ENCODE data around the gene AKR1B1.

DNA sequence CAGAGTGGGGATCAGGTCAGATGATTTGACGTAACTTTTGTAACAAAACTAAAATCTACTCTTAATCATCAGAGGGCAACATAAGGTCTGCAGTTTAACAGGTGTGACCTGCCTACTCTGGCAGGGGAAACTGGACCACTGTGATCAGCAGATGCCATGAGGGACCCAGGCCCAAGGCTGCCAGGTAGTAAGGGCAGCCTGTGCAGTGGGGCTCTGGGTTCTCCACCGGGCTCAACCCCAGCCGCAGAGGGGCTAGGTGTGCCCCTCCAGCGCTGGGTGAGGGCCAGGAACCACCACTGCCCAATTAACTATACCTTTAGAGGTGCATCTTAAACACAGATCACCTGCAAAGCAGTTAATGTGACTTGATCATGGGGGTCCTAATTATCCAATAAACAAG is 17.6 kb downstream of the AKR1B1 start:
- TF ChIP-seq, protein P1, sequence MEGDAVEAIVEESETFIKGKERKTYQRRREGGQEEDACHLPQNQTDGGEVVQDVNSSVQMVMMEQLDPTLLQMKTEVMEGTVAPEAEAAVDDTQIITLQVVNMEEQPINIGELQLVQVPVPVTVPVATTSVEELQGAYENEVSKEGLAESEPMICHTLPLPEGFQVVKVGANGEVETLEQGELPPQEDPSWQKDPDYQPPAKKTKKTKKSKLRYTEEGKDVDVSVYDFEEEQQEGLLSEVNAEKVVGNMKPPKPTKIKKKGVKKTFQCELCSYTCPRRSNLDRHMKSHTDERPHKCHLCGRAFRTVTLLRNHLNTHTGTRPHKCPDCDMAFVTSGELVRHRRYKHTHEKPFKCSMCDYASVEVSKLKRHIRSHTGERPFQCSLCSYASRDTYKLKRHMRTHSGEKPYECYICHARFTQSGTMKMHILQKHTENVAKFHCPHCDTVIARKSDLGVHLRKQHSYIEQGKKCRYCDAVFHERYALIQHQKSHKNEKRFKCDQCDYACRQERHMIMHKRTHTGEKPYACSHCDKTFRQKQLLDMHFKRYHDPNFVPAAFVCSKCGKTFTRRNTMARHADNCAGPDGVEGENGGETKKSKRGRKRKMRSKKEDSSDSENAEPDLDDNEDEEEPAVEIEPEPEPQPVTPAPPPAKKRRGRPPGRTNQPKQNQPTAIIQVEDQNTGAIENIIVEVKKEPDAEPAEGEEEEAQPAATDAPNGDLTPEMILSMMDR (conservative IDR thresholded peaks at IDR 0.05 in 1 of 2, IDR thresholded peaks at IDR 0.05 in 1 of 2; ENCODE audit: low read depth in 1 of 2, low read length in 2 of 2) = no peak
- no peak for TF ChIP-seq EZH2 (IDR thresholded peaks at IDR 0.05; ENCODE audit: low read length, missing control alignments)
